OCI-LY7 (cell line): ENCODE measurements around the gene RNF10. TPM values are rescaled to one million over a fixed set of nuclear protein-coding genes. Genes with fewer than 3 reads are reported as not detected.

Experiments
- BruUV-seq: library from RNA; stranded (reverse); fragments of 400-500 nt; replicated peaks from 2 replicates; lab custom pipeline; 2021; lab: Mats Ljungman, UMichigan
- CTCF ChIA-PET: fragments of 300-600 bp; sonication (Branson Sonifier 250); formaldehyde crosslinking; loops from one replicate; lab custom pipeline; 2022; ENCODE audit warnings: antibody characterized with exemption; ENCODE audit not compliant: unreplicated experiment; lab: Charles Lee
- POLR2A ChIA-PET: fragments of 300-600 bp; sonication (Branson Sonifier 250); formaldehyde crosslinking; loops from one replicate; lab custom pipeline; 2022; ENCODE audit warnings: antibody characterized with exemption; lab: Charles Lee
- DNase-seq: peaks from one replicate; pipeline ENCODE4 v3.0.0-alpha.2; 2015; ENCODE audit warnings: low spot score
- H2AFZ ChIP-seq: fragments of 200-600 bp; sonication (generic), shearing (Covaris generic); 2 replicates; pipeline ENCODE4 v1.6.1; 2014; ENCODE audit warnings: mild to moderate bottlenecking, antibody characterized with exemption, low read length, moderate library complexity
- H3K27ac ChIP-seq: fragments of 200-600 bp; sonication (generic); 2 replicates; pipeline ENCODE4 v1.5.1; 2014; ENCODE audit warnings: mixed run types, low read depth, mild to moderate bottlenecking, moderate library complexity, low read length, inconsistent platforms; ENCODE audit not compliant: poor library complexity, severe bottlenecking
- H3K36me3 ChIP-seq: fragments of 200-600 bp; sonication (generic); 2 replicates; pipeline ENCODE4 v1.6.1; 2014; ENCODE audit warnings: mild to moderate bottlenecking, antibody characterized with exemption, low read length, moderate library complexity, mixed read lengths; ENCODE audit not compliant: insufficient read depth
- H3K4me1 ChIP-seq: fragments of 200-600 bp; sonication (generic); 2 replicates; pipeline ENCODE4 v1.5.1; 2014; ENCODE audit warnings: mild to moderate bottlenecking, low read length; ENCODE audit not compliant: insufficient read depth, poor library complexity, severe bottlenecking
- H3K4me2 ChIP-seq: fragments of 200-600 bp; sonication (generic); 2 replicates; pipeline ENCODE4 v1.6.1; 2014; ENCODE audit warnings: mild to moderate bottlenecking, low read length
- H3K4me3 ChIP-seq: fragments of 200-600 bp; sonication (generic); 2 replicates; pipeline ENCODE4 v1.5.1; 2014; ENCODE audit warnings: mild to moderate bottlenecking, low read depth, low read length; ENCODE audit not compliant: poor library complexity, severe bottlenecking
- H3K79me2 ChIP-seq: fragments of 200-600 bp; sonication (generic); 2 replicates; pipeline ENCODE4 v1.6.1; 2016; ENCODE audit warnings: low read depth, mild to moderate bottlenecking, low read length, moderate library complexity, mixed read lengths; ENCODE audit not compliant: insufficient read depth
- H3K9me2 ChIP-seq: fragments of 200-600 bp; sonication (generic); 2 replicates; pipeline ENCODE4 v1.6.1; 2016; ENCODE audit warnings: mild to moderate bottlenecking, low read length, mixed read lengths; ENCODE audit not compliant: insufficient read depth
- H3K9me3 ChIP-seq: fragments of 200-600 bp; sonication (generic); 2 replicates; pipeline ENCODE4 v1.6.1; 2014; ENCODE audit warnings: mild to moderate bottlenecking, mixed run types, low read length, mixed read lengths
- H4K20me1 ChIP-seq: fragments of 200-600 bp; sonication (generic); 2 replicates; pipeline ENCODE4 v1.6.1; 2014; ENCODE audit warnings: mild to moderate bottlenecking, antibody characterized with exemption, low read length, moderate library complexity, mixed read lengths; ENCODE audit not compliant: insufficient read depth
- CTCF ChIP-seq: fragments of 200-600 bp; sonication (generic); conservative IDR thresholded peaks from 2 replicates; pipeline ENCODE4 v1.5.1; 2014; ENCODE audit warnings: mild to moderate bottlenecking, antibody characterized with exemption, low read length, moderate library complexity, mixed read lengths
- EZH2phosphoT487 ChIP-seq: fragments of 200-600 bp; sonication (generic); IDR thresholded peaks from 2 replicates; pipeline ENCODE4 v1.6.1; 2018; ENCODE audit warnings: low read depth, borderline replicate concordance, mild to moderate bottlenecking, mixed run types, antibody characterized with exemption, low read length, moderate library complexity, mixed read lengths
- intact Hi-C: fragments of 100-400 bp; cut with micrococcal nuclease; formaldehyde crosslinking; loops from one replicate; pipeline ENCODE4 v1.10.0; 2022; ENCODE audit not compliant: unreplicated experiment
- total RNA-seq, 2 experiments: library from RNA; depleted of rRNA in 1 of 2; stranded (reverse); fragments of >200 nt in 1 of 2; shearing (Covaris generic) in 1 of 2; gene quantifications; 2 replicates each; pipeline ENCODE4 v1.2.3, GENCODE V29; 2014 to 2022

RNF10 gene
- total RNA-seq, 2 experiments from 2014 or later: 52.2 to 150 TPM

- POLR2A ChIA-PET: interaction anchor here (0.5 to 1.2 kb wide), 5 partner anchors 9 to 24 kb away, joined by 3 to 7 read pairs (median 4); partner anchors contain the start of gene COQ5
- H3K36me3 ChIP-seq: peaks cover 67% of the 10 kb centered on the region
- H3K27ac ChIP-seq: peak overlapping the region; percentile 46
- peaks cover 87% of the 10 kb centered on the region for H3K79me2 ChIP-seq
- no peaks in the 10 kb centered on the region for H3K9me2 ChIP-seq
- CTCF ChIA-PET: interaction anchor here (0.6 kb wide), 1 partner anchor 275 kb away, joined by 3 read pairs; no protein-coding TSS in a partner anchor
- peaks cover 37% of the 10 kb centered on the region for H4K20me1 ChIP-seq
- no peaks in the 10 kb centered on the region for H3K9me3 ChIP-seq
- intact Hi-C loops: loop anchor here (5.0 kb wide), 1 partner anchor 101 kb away; the partner anchor contains the start of gene COX6A1
- H3K4me2 ChIP-seq: peak overlapping the region; percentile 97
- no peak for DNase-seq
- no peak overlapping the region for H2AFZ ChIP-seq
- H3K4me3 ChIP-seq: peak overlapping the region; percentile 89
- no peak for TF ChIP-seq CTCF
- BruUV-seq: no TSS peak
- H3K4me1 ChIP-seq: peaks cover 50% of the 10 kb centered on the region
Observed at GRCh38 chr12:120537856-120538220, 3.7 kb downstream of the RNF10 start.

- TF ChIP-seq CTCF: no peak
- no peak for TF ChIP-seq EZH2phosphoT487
- Histone ChIP-seq H3K4me1 (peaks cover 44% of the 10 kb centered on the region), H3K9me3 (no peaks in the 10 kb centered on the region), H3K79me2 (peaks cover 94% of the 10 kb centered on the region), H3K36me3 (peaks cover 74% of the 10 kb centered on the region), H2AFZ (no peak overlapping the region), H4K20me1 (peaks cover 37% of the 10 kb centered on the region), H3K4me3 (peak overlapping the region; percentile 89), H3K27ac (peak overlapping the region; percentile 46), H3K4me2 (peak overlapping the region; percentile 97), H3K9me2 (no peaks in the 10 kb centered on the region)
- no TSS peak for BruUV-seq
- ChIA-PET CTCF (interaction anchor here (0.6 kb wide), 1 partner anchor 274 kb away, joined by 3 read pairs; no protein-coding TSS in a partner anchor), POLR2A (interaction anchor here (0.5 to 1.5 kb wide), 5 partner anchors 10 to 42 kb away, joined by 3 to 7 read pairs (median 4); partner anchors contain the start of genes COQ5 and POP5)
- no peak for DNase-seq
- intact Hi-C loops: loop anchor here (5.0 kb wide), 1 partner anchor 101 kb away; the partner anchor contains the start of gene COX6A1
Observed at GRCh38 chr12:120538281-120539156, 4.4 kb downstream of the RNF10 start.
